ENCODE results near the gene OR6S1.

OR6S1 gene

DNA sequence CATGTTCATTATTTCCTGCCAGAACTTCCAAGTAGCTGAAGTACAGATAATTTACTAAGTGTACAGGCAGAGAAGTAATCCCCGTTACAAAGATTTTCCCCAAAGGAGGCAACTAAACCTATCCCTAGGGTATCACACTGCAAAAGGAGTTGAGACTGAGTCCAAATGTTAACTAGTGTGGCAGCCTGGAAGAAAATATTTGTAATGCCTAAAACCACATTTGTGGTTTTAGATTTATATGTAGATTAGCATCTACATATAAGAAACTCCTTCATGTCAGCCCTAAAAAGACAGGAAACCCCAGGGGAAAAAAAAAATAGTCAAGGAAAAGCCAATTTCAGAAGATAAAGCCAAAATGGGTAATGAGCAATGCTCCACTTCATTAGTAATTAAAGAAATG is 48.9 kb downstream of the OR6S1 start:
- no peaks in the 10 kb centered on the region for H3K9me3 ChIP-seq
- intact Hi-C loops (cut with DNase I; ENCODE audit: low total_unique reads), result no loop called here
- TF ChIP-seq, protein P1, sequence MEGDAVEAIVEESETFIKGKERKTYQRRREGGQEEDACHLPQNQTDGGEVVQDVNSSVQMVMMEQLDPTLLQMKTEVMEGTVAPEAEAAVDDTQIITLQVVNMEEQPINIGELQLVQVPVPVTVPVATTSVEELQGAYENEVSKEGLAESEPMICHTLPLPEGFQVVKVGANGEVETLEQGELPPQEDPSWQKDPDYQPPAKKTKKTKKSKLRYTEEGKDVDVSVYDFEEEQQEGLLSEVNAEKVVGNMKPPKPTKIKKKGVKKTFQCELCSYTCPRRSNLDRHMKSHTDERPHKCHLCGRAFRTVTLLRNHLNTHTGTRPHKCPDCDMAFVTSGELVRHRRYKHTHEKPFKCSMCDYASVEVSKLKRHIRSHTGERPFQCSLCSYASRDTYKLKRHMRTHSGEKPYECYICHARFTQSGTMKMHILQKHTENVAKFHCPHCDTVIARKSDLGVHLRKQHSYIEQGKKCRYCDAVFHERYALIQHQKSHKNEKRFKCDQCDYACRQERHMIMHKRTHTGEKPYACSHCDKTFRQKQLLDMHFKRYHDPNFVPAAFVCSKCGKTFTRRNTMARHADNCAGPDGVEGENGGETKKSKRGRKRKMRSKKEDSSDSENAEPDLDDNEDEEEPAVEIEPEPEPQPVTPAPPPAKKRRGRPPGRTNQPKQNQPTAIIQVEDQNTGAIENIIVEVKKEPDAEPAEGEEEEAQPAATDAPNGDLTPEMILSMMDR (IDR thresholded peaks at IDR 0.05), result no peak
- peaks cover 0 to 13% of the 10 kb centered on the region in 2 donors for H3K27me3 ChIP-seq
- H3K4me3 ChIP-seq, result no peak overlapping the region
- no peak overlapping the region for H3K27ac ChIP-seq
- no peaks in the 10 kb centered on the region for H3K4me1 ChIP-seq
- DNase-seq, result no peak
- H3K36me3 ChIP-seq, result no peaks in the 10 kb centered on the region

DNA sequence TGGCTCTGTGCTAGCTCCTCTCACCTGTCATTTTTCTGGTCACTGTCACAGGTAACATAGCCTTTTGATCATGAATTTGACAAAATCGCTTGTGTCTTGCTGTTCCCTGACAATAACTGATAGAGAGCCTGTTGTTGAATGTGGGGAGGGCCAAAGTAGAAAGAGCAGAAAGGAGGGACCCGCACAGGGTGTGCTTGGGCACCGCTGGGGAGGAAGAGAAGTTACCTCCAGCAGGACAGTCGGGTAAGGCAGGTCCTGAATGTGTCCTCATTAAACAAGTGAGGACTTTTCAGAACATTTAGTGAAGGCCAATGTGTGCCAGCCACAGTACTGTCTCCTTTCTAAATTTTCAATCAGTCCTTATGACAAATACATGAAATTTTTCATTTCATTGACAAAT is 50.3 kb downstream of the OR6S1 start, which contains the start of gene RNASE12:
TSS of gene RNASE12 (minus strand) at position 142 of the 400 bp plus-strand sequence. CDS start 653 bp downstream, outside the sequence.
- H3K27me3 ChIP-seq, result peaks cover 0 to 16% of the 10 kb centered on the region in 2 donors
- H3K4me3 ChIP-seq, result no peak within 1 kb of the TSS
- no peaks in the 10 kb centered on the region for H3K36me3 ChIP-seq
- H3K9me3 ChIP-seq, result no peaks in the 10 kb centered on the region
- H3K27ac ChIP-seq, result no peak within 1 kb of the TSS
- no peaks in the 10 kb centered on the region for H3K4me1 ChIP-seq
- intact Hi-C loops (cut with DNase I; ENCODE audit: low total_unique reads), result no loop called here
- DNase-seq, result no peak
- TF ChIP-seq, protein P1 (IDR thresholded peaks at IDR 0.05), result no peak

Data from tibial artery (tissue), 4 donors.